Measurements from ENCODE around the gene PCK2. TPM values are rescaled to one million over a fixed set of nuclear protein-coding genes. Genes with fewer than 3 reads are reported as not detected.

PCK2 gene
- total and polyA plus RNA-seq, 2 of the 8 experiments (the other 6 are each of a cell fraction or from before 2014, with no cell fraction given), result 81.9 to 115 TPM

GRCh38 chr14:24135834-24136683 is 41.9 kb downstream of the PCK2 start, which contains the start of gene PSME1 (continued):
- no peak for TF ChIP-seq CHD7 (IDR thresholded peaks at IDR 0.05; ENCODE audit: insufficient replicate concordance, low read length)
- peak; percentile 36 for TF ChIP-seq ASH2L (IDR thresholded peaks at IDR 0.05; ENCODE audit: low read length)

Data from H1 (cell line).